H1 (cell line): ENCODE measurements around the gene GNAQ. TPM values are rescaled to one million over a fixed set of nuclear protein-coding genes. Genes with fewer than 3 reads are reported as not detected.

ENCODE experiments used
- CTCF ChIA-PET: fragments of 300-600 bp; sonication (Branson Sonifier 250); formaldehyde crosslinking; loops from one replicate; lab custom pipeline; 2021; ENCODE audit not compliant: partially characterized antibody; lab: Charles Lee
- POLR2A ChIA-PET: fragments of 300-600 bp; sonication (Branson Sonifier 250); formaldehyde crosslinking; loops from one replicate; lab custom pipeline; 2021; ENCODE audit warnings: inconsistent platforms; ENCODE audit not compliant: partially characterized antibody; lab: Charles Lee
- DNase-seq, 2 experiments: peaks; one replicate each; pipeline versions ENCODE4 v3.0.0 to v3.0.0-alpha.2; 2010 to 2022; ENCODE audit warnings: low spot score in 2 of 2, low read depth in 1 of 2, mixed read lengths in 1 of 2
- FAIRE-seq: peaks from 2 replicates; lab custom pipeline; 2011; peaks lifted over from hg19 to GRCh38; lab: Jason Lieb, UNC
- H2AFZ ChIP-seq: 2 replicates; pipeline ENCODE4 v1.8.1; 2012; ENCODE audit warnings: low read length, inconsistent platforms
- H2AK5ac ChIP-seq: 2 replicates; pipeline ENCODE4 v1.6.1; 2013; ENCODE audit warnings: low read depth, low read length
- H2BK120ac ChIP-seq: replicated peaks from 2 replicates; pipeline ENCODE3; 2013; ENCODE audit warnings: low read depth, low read length, inconsistent platforms
- H2BK12ac ChIP-seq: 2 replicates; pipeline ENCODE4 v1.6.1; 2013; ENCODE audit warnings: low read depth, low read length
- H2BK15ac ChIP-seq: 2 replicates; pipeline ENCODE4 v1.6.1; 2013; ENCODE audit warnings: low read length
- H2BK20ac ChIP-seq: 2 replicates; pipeline ENCODE4 v1.6.1; 2013; ENCODE audit warnings: low read length
- H2BK5ac ChIP-seq: 2 replicates; pipeline ENCODE4 v1.6.1; 2013; ENCODE audit warnings: low read depth, low read length
- H3K14ac ChIP-seq: 2 replicates; pipeline ENCODE4 v1.6.1; 2013; ENCODE audit warnings: inconsistent platforms; ENCODE audit not compliant: insufficient read length
- H3K18ac ChIP-seq: 2 replicates; pipeline ENCODE4 v1.6.1; 2013; ENCODE audit warnings: low read length; ENCODE audit errors: extremely low read depth
- H3K23ac ChIP-seq: 2 replicates; pipeline ENCODE4 v1.6.1; 2013; ENCODE audit warnings: inconsistent platforms; ENCODE audit not compliant: insufficient read length
- H3K23me2 ChIP-seq: 2 replicates; pipeline ENCODE4 v1.6.1; 2013; ENCODE audit warnings: low read depth, low read length
- H3K27ac ChIP-seq: 2 replicates; pipeline ENCODE4 v1.6.1; 2011; ENCODE audit warnings: low read depth, low read length, inconsistent platforms
- H3K27me3 ChIP-seq, 4 experiments: replicated peaks in 1 of 4; 1 replicate in 1 of 4; 2 replicates in 3 of 4; pipeline versions ENCODE4 v1.6.1 to v1.8.1; 2011 to 2013; ENCODE audit warnings: low read length in 3 of 4, mild to moderate bottlenecking in 3 of 4, inconsistent platforms in 2 of 4, mixed read lengths in 2 of 4, moderate library complexity in 1 of 4; ENCODE audit not compliant: control insufficient read depth in 3 of 4, insufficient read depth in 3 of 4; ENCODE audit errors: extremely low read depth in 1 of 4
- H3K36me3 ChIP-seq, 4 experiments: 2 replicates each; pipeline versions ENCODE4 v1.6.1 to v1.8.1; 2011 to 2013; ENCODE audit warnings: mild to moderate bottlenecking in 4 of 4, low read length in 3 of 4, moderate library complexity in 2 of 4, control low read depth in 1 of 4, inconsistent platforms in 1 of 4; ENCODE audit not compliant: insufficient read depth in 4 of 4, control insufficient read depth in 2 of 4
- H3K4ac ChIP-seq: replicated peaks from 2 replicates; pipeline ENCODE3; 2013; ENCODE audit warnings: low read length, low read depth, mixed read lengths, inconsistent platforms; ENCODE audit not compliant: insufficient read length
- H3K4me1 ChIP-seq, 4 experiments: replicated peaks in 1 of 4; 1 replicate in 1 of 4; 2 replicates in 3 of 4; pipeline versions ENCODE4 v1.6.1 to v1.8.1; 2011 to 2013; ENCODE audit warnings: low read length in 3 of 4, inconsistent platforms in 2 of 4, mixed read lengths in 1 of 4; ENCODE audit not compliant: insufficient read depth in 4 of 4, control insufficient read depth in 3 of 4
- H3K4me2 ChIP-seq, 2 experiments: 2 replicates each; pipeline versions ENCODE4 v1.6.1 to v1.8.1; 2011 to 2013; ENCODE audit warnings: low read depth in 2 of 2, low read length in 2 of 2, control low read depth in 1 of 2, inconsistent platforms in 1 of 2, mild to moderate bottlenecking in 1 of 2; ENCODE audit not compliant: insufficient read depth in 1 of 2
- H3K4me3 ChIP-seq, 4 experiments: fragments of 200-600, 300-600 bp in 1 of 4; sonication (generic), shearing (Covaris generic), sonication (Bioruptor Twin) in 1 of 4; 2 replicates each; pipeline versions ENCODE4 v1.5.1 to v1.8.1; 2011 to 2016; ENCODE audit warnings: low read length in 4 of 4, low read depth in 3 of 4, control low read depth in 2 of 4, inconsistent platforms in 2 of 4, mild to moderate bottlenecking in 2 of 4, mixed read lengths in 1 of 4, moderate library complexity in 1 of 4; ENCODE audit not compliant: insufficient read depth in 2 of 4; ENCODE audit errors: extremely low read depth in 1 of 4
- H3K56ac ChIP-seq: replicated peaks from 2 replicates; pipeline ENCODE3; 2013; ENCODE audit warnings: low read depth, mild to moderate bottlenecking, mixed read lengths, low read length, inconsistent platforms; ENCODE audit not compliant: insufficient read length
- H3K79me1 ChIP-seq: 2 replicates; pipeline ENCODE4 v1.6.1; 2013; ENCODE audit warnings: low read depth, low read length, control low read depth
- H3K79me2 ChIP-seq, 2 experiments: 2 replicates each; pipeline versions ENCODE4 v1.6.1 to v1.8.1; 2012 to 2013; ENCODE audit warnings: low read length in 2 of 2, mild to moderate bottlenecking in 2 of 2, inconsistent platforms in 1 of 2; ENCODE audit not compliant: insufficient read depth in 2 of 2, control insufficient read depth in 1 of 2
- H3K9ac ChIP-seq, 4 experiments: replicated peaks in 1 of 4; 1 replicate in 1 of 4; 2 replicates in 3 of 4; pipeline versions ENCODE4 v1.6.1 to v1.8.1; 2011 to 2013; ENCODE audit warnings: low read depth in 3 of 4, low read length in 3 of 4, control low read depth in 2 of 4, mild to moderate bottlenecking in 2 of 4, moderate library complexity in 2 of 4, inconsistent platforms in 1 of 4; ENCODE audit errors: extremely low read depth in 1 of 4
- H3K9me3 ChIP-seq, 2 experiments: 2 replicates each; pipeline versions ENCODE4 v1.6.1 to v1.8.1; 2012 to 2013; ENCODE audit warnings: mild to moderate bottlenecking in 2 of 2, moderate library complexity in 2 of 2, control low read depth in 1 of 2, inconsistent platforms in 1 of 2, low read depth in 1 of 2, low read length in 1 of 2, mixed read lengths in 1 of 2; ENCODE audit not compliant: insufficient read depth in 2 of 2
- H4K20me1 ChIP-seq, 2 experiments: replicated peaks in 1 of 2; 2 replicates each; pipeline versions ENCODE3 to v1.8.1; 2011 to 2013; ENCODE audit warnings: inconsistent platforms in 2 of 2, low read length in 2 of 2, mild to moderate bottlenecking in 1 of 2; ENCODE audit not compliant: insufficient read depth in 2 of 2, control insufficient read depth in 1 of 2
- H4K5ac ChIP-seq: 2 replicates; pipeline ENCODE4 v1.6.1; 2013; ENCODE audit warnings: low read length, low read depth, mixed read lengths, inconsistent platforms; ENCODE audit not compliant: insufficient read length
- H4K8ac ChIP-seq: 2 replicates; pipeline ENCODE4 v1.8.0; 2013; ENCODE audit warnings: mild to moderate bottlenecking, moderate library complexity, low read length, inconsistent platforms; ENCODE audit not compliant: insufficient read depth; ENCODE audit errors: extremely low read depth
- H4K91ac ChIP-seq: replicated peaks from 2 replicates; pipeline ENCODE3; 2013; ENCODE audit warnings: low read length, mixed read lengths, inconsistent platforms; ENCODE audit not compliant: insufficient read length
- ATF2 ChIP-seq: IDR thresholded peaks from 2 replicates; pipeline ENCODE4 v1.6.1; 2012; ENCODE audit warnings: low read length, inconsistent platforms
- BRCA1 ChIP-seq: IDR thresholded peaks from 2 replicates; pipeline ENCODE4 v1.6.1; 2012; ENCODE audit warnings: low read depth, low read length, improper control_type of control experiment
- CTCF ChIP-seq, 3 experiments: IDR thresholded peaks; 1 replicate in 2 of 3; 2 replicates in 1 of 3; pipeline versions ENCODE4 v1.5.1 to v1.6.1; 2011; ENCODE audit warnings: low read length in 3 of 3, mild to moderate bottlenecking in 3 of 3, inconsistent platforms in 2 of 3, low read depth in 1 of 3, moderate library complexity in 1 of 3; ENCODE audit not compliant: insufficient read depth in 1 of 3; ENCODE audit errors: control extremely low read depth in 1 of 3
- HDAC6 ChIP-seq: IDR thresholded peaks from one replicate; pipeline ENCODE4 v1.7.1; 2012; ENCODE audit warnings: low read depth, mild to moderate bottlenecking, inconsistent platforms, low read length, moderate library complexity
- NANOG ChIP-seq: IDR thresholded peaks from 2 replicates; pipeline ENCODE4 v1.6.1; 2011; ENCODE audit warnings: low read length, low read depth, mild to moderate bottlenecking, inconsistent platforms; ENCODE audit not compliant: insufficient read depth, poor library complexity, severe bottlenecking
- RAD21 ChIP-seq, 2 experiments: IDR thresholded peaks in 1 of 2; conservative IDR thresholded peaks in 1 of 2; 2 replicates each; pipeline ENCODE4 v1.6.1; 2011; ENCODE audit warnings: low read depth in 2 of 2, low read length in 2 of 2, improper control_type of control experiment in 1 of 2, inconsistent platforms in 1 of 2, mild to moderate bottlenecking in 1 of 2, moderate library complexity in 1 of 2
- SP4 ChIP-seq: IDR thresholded peaks from 2 replicates; pipeline ENCODE4 v1.6.1; 2012; ENCODE audit warnings: low read length, inconsistent platforms
- YY1 ChIP-seq: IDR thresholded peaks from 2 replicates; pipeline ENCODE4 v1.6.1; 2011; ENCODE audit warnings: low read depth, mild to moderate bottlenecking, low read length
- WGBS, 2 experiments: shearing (Covaris generic) in 1 of 2; methylation state at CpG; one replicate each; pipeline versions ENCODE4 v1.1.6 to v1.1.7; 2013 to 2015; ENCODE audit warnings: low lambda C conversion rate in 2 of 2, mixed read lengths in 2 of 2, inconsistent platforms in 1 of 2, low coverage in 1 of 2, missing lambda C conversion rate in 1 of 2; ENCODE audit not compliant: insufficient replicate concordance in 2 of 2, insufficient coverage in 1 of 2, insufficient read length in 1 of 2; ENCODE audit errors: extremely low coverage in 1 of 2, missing lambda C conversion rate in 1 of 2; 5-methylcytosine and 5-hydroxymethylcytosine counted together
- polyA plus RNA-seq, 7 experiments: library from polyadenylated mRNA; depleted of rRNA in 3 of 7; stranded (reverse) in 5 of 7; unstranded in 2 of 7; fragments of >200 nt in 5 of 7; fragments of 200-250 nt in 2 of 7; gene quantifications; 1 replicate in 5 of 7; 2 replicates in 1 of 7; 4 replicates in 1 of 7; pipeline versions ENCODE4 v1.2.1 to v1.2.3, GENCODE V29; 2011 to 2013; ENCODE audit warnings: missing spikeins in 2 of 7, mixed read lengths in 2 of 7
- total RNA-seq: library from RNA; stranded (reverse); fragmentation: NEBNext Ultra II Directional; extraction: Animal tissue kit (Norgen Biotek cat#: 25700); gene quantifications from 2 replicates; pipeline ENCODE4 v1.2.1, GENCODE V29; 2021

Gene GNAQ
- total and polyA plus RNA-seq, 2 of the 8 experiments (the other 6 are each of a cell fraction or from before 2014, with no cell fraction given): 22.8 to 63.8 TPM

- Histone ChIP-seq H3K23ac (no peak overlapping the region), H2AFZ (no peak overlapping the region), H3K36me3 (no peaks in the 10 kb centered on the region; a peak in 1 of 8 replicates), H3K4ac (no peak overlapping the region), H3K79me2 (peaks cover 3 to 85% of the 10 kb centered on the region in 2 experiments; a peak in 3 of 4 replicates), H3K27me3 (no peaks in the 10 kb centered on the region), H2AK5ac (no peak overlapping the region), H3K23me2 (no peaks in the 10 kb centered on the region), H3K9me3 (no peaks in the 10 kb centered on the region), H3K27ac (no peak overlapping the region; the same call in 1 of the 2 replicates), H4K20me1 (peaks cover 0 to 3% of the 10 kb centered on the region in 2 experiments), H4K5ac (no peak overlapping the region), H3K18ac (no peak overlapping the region), H3K14ac (no peak overlapping the region), H2BK5ac (no peak overlapping the region; the same call in 1 of the 2 replicates), H4K91ac (no peak overlapping the region), H2BK15ac (no peak overlapping the region), H2BK12ac (no peak overlapping the region), H3K4me1 (peaks cover 0 to 11% (median 10%) of the 10 kb centered on the region in 4 experiments; a peak in 3 of 7 replicates), H4K8ac (no peak overlapping the region), H3K9ac (no peak overlapping the region), H3K56ac (no peak overlapping the region), H3K79me1 (no peaks in the 10 kb centered on the region; the same call in 1 of the 2 replicates), H3K4me3 (no peak overlapping the region), H2BK120ac (no peak overlapping the region), H3K4me2 (peak overlapping the region in 1 of 2 experiments; percentile 17; a peak in 2 of 4 replicates), H2BK20ac (no peak overlapping the region)
- FAIRE-seq: peak; percentile 85
- CTCF ChIA-PET: interaction anchor here (0.5 to 4.5 kb wide), 44 partner anchors 9 to 288 kb away, joined by 3 to 76 read pairs (median 5); no protein-coding TSS in a partner anchor
- POLR2A ChIA-PET: interaction anchor here (0.9 to 1.9 kb wide), 4 partner anchors 8 to 319 kb away, joined by 4 to 6 read pairs (median 4); partner anchors contain the start of gene PSAT1
- DNase-seq: peak in 1 of 2 experiments; percentile 44
- WGBS, 2 experiments: 41% methylated on average over 4 of the region's 4 CpGs; no CpG with 5 or more reads in 1 of the 2 experiments
- no peak for TF ChIP-seq SP4
- TF ChIP-seq CTCF (IDR thresholded peaks at IDR 0.05; ENCODE audit: control extremely low read depth in 1 of 3, insufficient read depth in 1 of 3, low read depth in 1 of 3, low read length in 3 of 3): peak; percentile 50 to 76 (median 75)
- peak; percentile 67; the same call in 1 of the 2 replicates for TF ChIP-seq YY1
- TF ChIP-seq BRCA1: no peak
- TF ChIP-seq NANOG: no peak
- TF ChIP-seq ATF2: no peak
- peak; percentile 83 to 90 for TF ChIP-seq RAD21 (IDR thresholded peaks at IDR 0.05 in 1 of 2, conservative IDR thresholded peaks at IDR 0.05 in 1 of 2; ENCODE audit: low read depth in 2 of 2, low read length in 2 of 2)
- TF ChIP-seq HDAC6: no peak
These were observed 54.4 kb downstream of the GNAQ start for GRCh38 chr9:77977210-77977611.
